Measurements from ENCODE around the gene CASP2. TPM values are rescaled to one million over a fixed set of nuclear protein-coding genes. Genes with fewer than 3 reads are reported as not detected.

CASP2 gene
- polyA plus RNA-seq, 1 donor (not counting 4 experiments of a cell fraction or from before 2014, with no cell fraction given), result 12.8 TPM

DNA sequence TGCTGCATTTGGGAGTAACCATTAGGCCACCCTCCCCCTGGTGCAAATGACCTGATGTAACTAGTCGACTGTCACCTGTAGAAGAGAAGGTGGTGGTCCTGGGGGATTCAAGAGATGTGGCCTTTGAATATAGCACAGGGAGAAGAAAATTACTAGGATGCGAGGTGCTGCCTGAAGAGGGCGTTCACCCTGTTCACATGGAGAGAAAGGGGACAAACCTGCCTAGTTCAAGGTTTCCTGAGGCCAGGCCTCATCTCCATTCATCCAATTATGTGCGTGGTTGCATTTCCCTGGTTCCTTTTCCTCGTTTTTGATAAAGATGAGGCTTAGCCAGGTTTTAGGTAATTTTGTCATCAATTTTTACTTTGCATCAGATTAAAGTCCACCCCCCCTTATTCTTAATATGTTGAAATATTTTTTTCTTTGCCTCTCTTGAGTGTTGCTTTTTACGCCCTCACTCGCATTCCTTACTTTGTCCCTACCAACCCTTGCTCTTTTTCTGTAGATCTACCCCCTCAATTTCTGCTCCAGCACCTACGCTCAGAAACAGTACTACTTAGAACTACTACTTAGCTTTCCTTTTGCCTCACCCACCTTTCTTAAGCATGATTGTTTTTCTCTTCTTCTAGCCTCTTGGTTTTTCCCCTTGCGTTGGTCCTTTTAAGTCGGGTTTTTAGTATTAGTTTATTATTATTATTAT lies 41.5 kb downstream of the CASP2 start:
- peaks cover 3% of the 10 kb centered on the region for H3K9me1 ChIP-seq (ENCODE audit: control insufficient read depth, extremely low read depth, insufficient read depth, low read length)
- H3K4me1 ChIP-seq (ENCODE audit: control insufficient read depth, extremely low read depth, insufficient read depth, low read length), result peaks cover 14% of the 10 kb centered on the region
- H3K4me3 ChIP-seq (ENCODE audit: control insufficient read depth in 2 of 3, extremely low read depth in 1 of 3, insufficient read depth in 2 of 3, low read depth in 1 of 3, low read length in 3 of 3), result no peak overlapping the region
- H3K36me3 ChIP-seq (ENCODE audit: control insufficient read depth in 2 of 2, extremely low read depth in 1 of 2, insufficient read depth in 2 of 2, low read length in 2 of 2), result no peaks in the 10 kb centered on the region
- DNase-seq (ENCODE audit: low read depth, low spot score), result no peak
- H3K9me3 ChIP-seq (ENCODE audit: control insufficient read depth, low read depth, low read length), result no peaks in the 10 kb centered on the region
- no peak for FAIRE-seq
- no peaks in the 10 kb centered on the region for H4K20me1 ChIP-seq (ENCODE audit: control insufficient read depth, extremely low read depth, insufficient read depth, low read length)
- no peak overlapping the region for H3K9ac ChIP-seq (ENCODE audit: control insufficient read depth, extremely low read depth, insufficient read depth, low read length)
- no peaks in the 10 kb centered on the region for H3K27me3 ChIP-seq (ENCODE audit: control insufficient read depth, extremely low read depth, insufficient read depth, low read length)
- no peak overlapping the region for H2AFZ ChIP-seq (ENCODE audit: control insufficient read depth, low read length)
- TF ChIP-seq EZH2 (IDR thresholded peaks at IDR 0.05; ENCODE audit: low read length), result no peak
- TF ChIP-seq, protein P1, sequence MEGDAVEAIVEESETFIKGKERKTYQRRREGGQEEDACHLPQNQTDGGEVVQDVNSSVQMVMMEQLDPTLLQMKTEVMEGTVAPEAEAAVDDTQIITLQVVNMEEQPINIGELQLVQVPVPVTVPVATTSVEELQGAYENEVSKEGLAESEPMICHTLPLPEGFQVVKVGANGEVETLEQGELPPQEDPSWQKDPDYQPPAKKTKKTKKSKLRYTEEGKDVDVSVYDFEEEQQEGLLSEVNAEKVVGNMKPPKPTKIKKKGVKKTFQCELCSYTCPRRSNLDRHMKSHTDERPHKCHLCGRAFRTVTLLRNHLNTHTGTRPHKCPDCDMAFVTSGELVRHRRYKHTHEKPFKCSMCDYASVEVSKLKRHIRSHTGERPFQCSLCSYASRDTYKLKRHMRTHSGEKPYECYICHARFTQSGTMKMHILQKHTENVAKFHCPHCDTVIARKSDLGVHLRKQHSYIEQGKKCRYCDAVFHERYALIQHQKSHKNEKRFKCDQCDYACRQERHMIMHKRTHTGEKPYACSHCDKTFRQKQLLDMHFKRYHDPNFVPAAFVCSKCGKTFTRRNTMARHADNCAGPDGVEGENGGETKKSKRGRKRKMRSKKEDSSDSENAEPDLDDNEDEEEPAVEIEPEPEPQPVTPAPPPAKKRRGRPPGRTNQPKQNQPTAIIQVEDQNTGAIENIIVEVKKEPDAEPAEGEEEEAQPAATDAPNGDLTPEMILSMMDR (optimal IDR thresholded peaks at IDR 0.05 in 1 of 3, IDR thresholded peaks at IDR 0.05 in 1 of 3, conservative IDR thresholded peaks at IDR 0.05 in 1 of 3; ENCODE audit: extremely low read depth in 1 of 3, insufficient read depth in 2 of 3, low read length in 3 of 3), result peak in 2 of 3 experiments; percentile 6 to 16
- H3K4me2 ChIP-seq (ENCODE audit: control insufficient read depth, extremely low read depth, insufficient read depth, low read depth, low read length), result no peak overlapping the region
- H3K27ac ChIP-seq (ENCODE audit: control insufficient read depth, insufficient read depth, low read length), result no peak overlapping the region
- dilution Hi-C loops (cut with MboI; ENCODE audit: extremely low pct_ligation_motif_present, low sequenced_read_pairs), result no loop called here
- no peaks in the 10 kb centered on the region for H3K79me2 ChIP-seq (ENCODE audit: control insufficient read depth, insufficient read depth, low read length)

DNA sequence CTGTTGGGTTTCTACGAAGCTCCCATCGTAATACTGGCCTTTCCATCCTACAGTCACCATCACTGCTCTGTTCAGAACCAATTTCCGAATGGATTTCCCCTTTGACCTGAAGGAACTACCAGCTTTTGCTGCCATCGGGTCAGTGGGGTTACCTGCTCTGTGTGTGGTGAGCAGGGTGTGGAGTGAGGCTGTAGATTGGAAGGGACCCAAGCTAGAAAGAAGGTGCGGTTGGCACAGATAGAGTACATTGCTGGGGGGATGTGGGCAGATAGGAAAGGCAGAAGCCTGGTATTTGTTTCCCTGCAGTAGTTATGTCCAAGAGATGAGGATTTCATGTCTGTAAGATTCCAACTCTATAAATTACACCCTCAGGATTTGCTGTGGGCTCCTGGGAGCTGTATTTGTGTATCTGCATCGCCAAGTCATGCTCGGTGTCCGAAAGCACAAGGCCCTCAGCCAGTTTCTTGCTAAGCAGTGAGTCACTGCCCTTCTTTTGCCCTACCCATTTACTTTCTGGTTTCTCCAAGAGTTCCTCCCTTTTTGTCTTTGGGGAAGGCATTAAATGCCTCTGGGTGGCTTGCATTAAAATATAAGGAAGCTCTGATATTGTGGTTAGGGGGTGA lies 43.1 kb downstream of the CASP2 start:
- H3K36me3 ChIP-seq (ENCODE audit: control insufficient read depth in 2 of 2, extremely low read depth in 1 of 2, insufficient read depth in 2 of 2, low read length in 2 of 2), result no peaks in the 10 kb centered on the region
- TF ChIP-seq, protein P1 (optimal IDR thresholded peaks at IDR 0.05 in 1 of 3, IDR thresholded peaks at IDR 0.05 in 1 of 3, conservative IDR thresholded peaks at IDR 0.05 in 1 of 3; ENCODE audit: extremely low read depth in 1 of 3, insufficient read depth in 2 of 3, low read length in 3 of 3), result no peak
- no peak for TF ChIP-seq EZH2 (IDR thresholded peaks at IDR 0.05; ENCODE audit: low read length)
- H4K20me1 ChIP-seq (ENCODE audit: control insufficient read depth, extremely low read depth, insufficient read depth, low read length), result no peaks in the 10 kb centered on the region
- H3K9me1 ChIP-seq (ENCODE audit: control insufficient read depth, extremely low read depth, insufficient read depth, low read length), result peaks cover 3% of the 10 kb centered on the region
- peak overlapping the region; percentile 52 for H3K4me2 ChIP-seq (ENCODE audit: control insufficient read depth, extremely low read depth, insufficient read depth, low read depth, low read length)
- H3K79me2 ChIP-seq (ENCODE audit: control insufficient read depth, insufficient read depth, low read length), result no peaks in the 10 kb centered on the region
- H3K4me3 ChIP-seq (ENCODE audit: control insufficient read depth in 2 of 3, extremely low read depth in 1 of 3, insufficient read depth in 2 of 3, low read depth in 1 of 3, low read length in 3 of 3), result peak overlapping the region in 1 of 3 experiments; percentile 20
- peaks cover 14% of the 10 kb centered on the region for H3K4me1 ChIP-seq (ENCODE audit: control insufficient read depth, extremely low read depth, insufficient read depth, low read length)
- H3K27me3 ChIP-seq (ENCODE audit: control insufficient read depth, extremely low read depth, insufficient read depth, low read length), result no peaks in the 10 kb centered on the region
- DNase-seq (ENCODE audit: low read depth, low spot score) (peak; percentile 33), FAIRE-seq (peak; percentile 87)
- peak overlapping the region; percentile 66 for H2AFZ ChIP-seq (ENCODE audit: control insufficient read depth, low read length)
- H3K9me3 ChIP-seq (ENCODE audit: control insufficient read depth, low read depth, low read length), result no peaks in the 10 kb centered on the region
- H3K27ac ChIP-seq (ENCODE audit: control insufficient read depth, insufficient read depth, low read length), result peak overlapping the region; percentile 67
- dilution Hi-C loops (cut with MboI; ENCODE audit: extremely low pct_ligation_motif_present, low sequenced_read_pairs), result no loop called here
- H3K9ac ChIP-seq (ENCODE audit: control insufficient read depth, extremely low read depth, insufficient read depth, low read length), result peak overlapping the region; percentile 41

All from keratinocyte (primary cell).